GM18502 (cell line): ENCODE data around the gene OMP.

Experiments used
- ATAC-seq: cut with Tn5 transposase; IDR thresholded peaks from one replicate; pipeline ENCODE4 v1.9.1; 2021; ENCODE audit warnings: mild to moderate bottlenecking; ENCODE audit not compliant: unreplicated experiment, poor library complexity

The OMP gene

DNA sequence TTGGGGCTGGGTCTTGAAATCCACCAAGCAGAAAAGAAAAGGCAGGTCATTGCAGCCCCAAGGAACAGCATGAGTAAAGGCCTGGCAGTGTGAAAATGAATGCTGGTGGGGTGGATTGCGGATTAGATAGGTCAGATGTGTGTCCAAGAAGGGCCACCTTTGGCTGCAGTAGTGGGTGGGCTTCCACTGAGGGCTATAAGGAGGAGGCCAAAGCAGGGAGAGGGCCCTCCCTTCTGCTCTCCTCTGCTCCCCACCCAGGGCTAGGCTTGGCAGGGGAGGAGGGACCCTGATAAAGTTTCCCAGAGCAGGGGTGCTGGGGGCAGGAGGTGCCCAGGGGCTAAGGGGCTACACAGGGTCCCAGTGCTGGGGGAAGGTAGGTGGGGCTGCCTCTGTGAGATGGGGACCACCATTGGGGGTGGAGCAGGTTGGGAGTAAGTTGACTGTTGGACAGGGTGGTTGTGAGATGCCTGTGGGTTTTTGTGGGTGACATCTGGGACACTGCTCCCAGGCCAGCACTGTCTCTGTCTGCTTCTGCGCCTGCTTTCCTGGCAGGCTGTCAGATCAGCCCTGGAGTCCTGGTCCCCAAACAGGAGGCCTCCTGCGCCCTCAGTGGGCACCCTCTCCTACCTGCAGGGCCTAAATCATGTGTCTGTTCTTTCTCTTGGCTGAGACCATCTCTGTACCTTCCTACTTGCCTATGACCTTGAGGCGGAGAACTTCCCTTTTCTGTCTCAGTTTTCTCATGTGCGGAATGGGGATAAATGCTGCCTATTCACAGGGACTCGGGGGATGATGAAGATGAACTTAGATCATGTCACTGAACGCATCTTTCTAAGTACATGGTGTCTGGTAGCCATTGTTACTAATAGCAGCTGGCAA is 33.9 kb upstream of the OMP start:
- ATAC-seq = no peak

DNA sequence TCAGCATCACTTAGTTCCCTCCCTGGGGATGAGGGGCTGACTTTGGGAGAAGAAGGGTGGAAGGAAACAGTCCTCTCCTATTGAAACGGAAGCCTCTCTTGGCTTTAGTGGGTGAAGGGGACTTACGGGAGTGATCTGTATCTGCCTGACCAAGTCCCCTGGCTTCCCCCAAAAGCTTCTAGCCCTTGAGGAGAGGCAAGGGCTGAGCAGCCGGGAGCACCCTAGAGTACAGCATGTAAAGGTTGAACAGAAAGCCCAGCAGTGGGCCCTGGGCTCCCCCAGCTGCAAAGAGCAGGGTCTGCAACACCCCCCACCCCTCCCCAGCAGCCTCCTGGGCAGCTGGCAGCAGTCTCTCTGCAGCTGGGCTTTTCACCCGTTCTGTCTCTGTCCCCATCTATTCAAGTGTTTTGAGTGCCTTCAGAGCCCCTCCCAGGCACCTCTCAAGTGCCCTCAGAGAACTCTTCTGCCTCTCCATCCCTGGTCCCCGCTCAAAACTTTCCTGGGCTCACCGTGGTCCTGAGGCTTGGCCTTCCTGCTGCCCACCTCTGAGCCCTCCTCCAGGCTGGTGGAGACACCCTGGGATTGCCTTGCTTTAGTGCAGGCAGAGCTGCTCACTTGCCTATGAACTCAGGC is 33.2 kb upstream of the OMP start:
- ATAC-seq = no peak

DNA sequence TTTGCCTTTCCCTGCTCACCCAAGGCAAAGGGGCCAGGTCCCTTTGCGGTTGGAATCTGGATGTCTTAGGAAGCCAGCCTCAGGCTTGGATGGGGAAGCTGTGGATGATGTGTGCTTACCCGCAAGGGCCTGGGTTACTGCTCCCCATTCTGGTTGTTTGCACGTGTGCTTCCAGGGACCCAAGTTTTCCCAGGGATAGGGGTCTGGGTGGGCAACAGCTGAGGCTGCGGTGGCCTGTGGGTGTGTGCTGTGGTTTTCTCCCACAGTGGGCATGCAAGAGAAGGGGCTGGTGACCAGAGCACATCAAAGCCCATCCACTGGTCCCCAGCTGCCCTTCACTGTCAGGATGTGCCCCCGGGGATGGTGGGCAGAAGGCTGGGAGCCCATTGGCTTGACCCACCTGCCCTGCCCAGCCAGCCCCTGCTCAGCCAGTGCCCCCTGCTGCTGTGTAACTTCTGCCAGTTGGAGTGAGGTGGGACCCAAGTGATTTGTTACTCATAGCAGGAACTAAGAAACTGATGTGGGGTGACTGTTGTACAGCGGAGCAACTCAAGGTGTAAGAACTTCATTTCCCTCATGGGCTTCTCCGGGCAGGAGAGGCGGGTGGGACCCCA is 32.6 kb upstream of the OMP start:
- ATAC-seq = no peak

DNA sequence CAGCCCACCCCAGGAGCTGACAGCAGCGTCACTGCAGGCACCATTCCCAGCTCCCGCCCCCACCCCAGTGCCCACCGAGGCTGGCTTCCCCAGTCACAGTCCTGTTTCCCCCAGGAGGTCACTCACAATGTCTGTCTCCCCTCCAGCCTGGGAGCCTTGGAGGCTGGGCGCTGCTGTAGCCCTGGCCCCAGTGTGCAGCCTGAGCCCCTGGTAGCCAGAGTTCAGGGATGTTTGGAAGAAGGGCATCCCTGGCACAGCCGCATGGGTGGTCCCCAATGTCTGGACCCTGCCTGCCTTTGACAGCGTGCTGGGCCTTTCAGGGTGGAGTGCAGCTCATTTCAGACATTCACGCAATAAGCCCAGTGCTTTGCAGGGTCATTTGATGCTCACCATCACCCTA is 31.6 kb upstream of the OMP start:
- ATAC-seq = no peak

DNA sequence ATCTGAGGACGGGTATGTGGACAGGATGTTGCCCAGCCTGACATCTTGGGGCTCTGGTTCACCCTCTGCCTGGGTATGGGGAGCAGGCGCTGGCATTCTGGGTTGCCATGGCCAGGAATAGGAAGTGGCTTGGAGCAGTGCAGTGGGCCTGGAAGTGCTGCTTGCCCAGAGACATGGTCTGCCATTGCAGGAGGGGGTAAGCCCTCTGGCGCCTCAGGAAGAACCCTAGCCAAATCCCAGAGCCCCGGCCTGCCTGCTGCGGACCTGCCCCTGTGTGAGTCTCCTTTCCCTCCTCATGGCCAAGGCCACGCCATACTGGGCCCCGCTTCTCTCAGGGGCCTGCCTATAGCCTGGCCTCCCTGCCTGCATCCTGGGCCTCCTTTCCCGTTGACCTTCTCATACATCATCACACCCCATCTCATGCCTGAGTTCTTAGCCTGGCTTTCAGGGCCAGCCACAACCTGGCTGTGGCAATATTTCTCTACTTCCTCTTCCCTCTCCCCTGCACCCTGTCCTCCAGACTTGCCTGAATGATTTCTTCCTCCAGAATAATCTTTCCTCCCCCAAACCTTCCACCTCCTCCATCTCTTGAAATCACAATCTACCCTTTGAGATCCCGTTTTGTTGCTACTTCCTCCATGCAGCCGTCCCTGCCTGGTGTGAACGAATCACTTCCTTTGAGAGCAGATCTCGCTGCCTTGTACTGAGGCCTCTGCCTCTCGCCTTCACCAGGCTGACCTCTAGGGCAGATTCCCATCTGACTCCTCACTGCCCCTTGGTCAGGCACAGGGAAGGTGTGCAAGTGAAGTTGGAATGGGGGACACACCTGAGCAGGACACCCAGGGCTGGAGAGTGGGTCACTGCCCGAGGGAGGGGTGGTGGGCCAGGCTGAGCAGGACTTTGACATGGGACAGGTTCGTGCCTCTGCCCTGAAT is 30.7 kb upstream of the OMP start:
- no peak for ATAC-seq

DNA sequence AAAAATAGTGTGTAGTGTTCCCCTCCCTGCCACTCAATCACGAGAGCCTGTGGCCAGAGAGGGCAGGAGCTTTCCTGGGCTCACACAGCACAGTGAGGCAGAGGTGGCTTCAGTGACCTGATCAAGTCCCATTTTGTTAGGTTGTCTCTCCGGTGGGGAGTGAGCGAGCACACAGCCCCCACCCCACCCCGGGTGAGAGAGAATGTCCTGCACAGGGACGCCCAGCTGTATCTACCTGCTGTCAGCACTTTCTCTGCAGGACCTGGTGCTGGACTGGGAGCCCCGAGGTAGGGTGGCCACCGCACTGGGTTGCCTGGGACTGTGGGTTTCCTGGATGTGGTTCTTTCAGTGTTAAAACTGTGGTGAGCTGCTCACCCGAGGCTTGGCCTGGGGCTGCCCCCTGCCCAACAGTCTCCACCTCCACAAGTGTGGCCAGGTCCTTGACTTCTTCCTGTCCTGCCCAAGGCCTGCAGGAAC is 29.8 kb upstream of the OMP start:
- ATAC-seq = no peak

DNA sequence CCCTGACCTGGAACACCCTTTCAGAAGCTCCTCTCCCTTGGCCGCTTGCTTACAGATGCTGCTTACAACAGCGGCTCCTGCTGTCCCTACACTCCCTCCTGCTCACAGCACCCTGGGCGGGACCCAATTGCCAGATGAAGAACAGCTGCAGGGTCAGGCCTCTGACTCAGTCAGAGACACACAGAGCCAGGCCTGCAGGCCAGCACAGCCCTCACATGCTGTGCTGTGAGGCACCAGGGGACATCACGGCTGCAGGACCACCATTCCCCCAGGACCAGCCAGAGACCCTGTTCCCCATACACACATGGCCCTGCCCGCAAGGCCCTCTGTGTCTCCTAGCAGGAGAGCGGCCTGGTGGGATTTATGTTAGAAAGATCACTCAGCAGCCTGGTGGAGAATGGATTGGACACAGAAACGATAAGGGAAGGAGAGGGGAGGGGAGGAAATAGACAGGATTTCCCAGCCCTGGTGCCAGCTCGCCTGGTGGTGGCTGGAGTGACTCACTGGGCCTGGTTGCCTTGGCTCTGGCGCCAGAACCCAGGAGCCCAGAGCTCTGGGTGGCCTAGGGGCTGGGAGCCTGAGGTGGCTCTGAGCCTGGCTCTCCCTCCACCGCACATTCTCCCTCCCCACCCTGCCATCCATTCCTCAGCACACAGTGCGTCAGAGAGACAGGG is 29.2 kb upstream of the OMP start:
- ATAC-seq = no peak

DNA sequence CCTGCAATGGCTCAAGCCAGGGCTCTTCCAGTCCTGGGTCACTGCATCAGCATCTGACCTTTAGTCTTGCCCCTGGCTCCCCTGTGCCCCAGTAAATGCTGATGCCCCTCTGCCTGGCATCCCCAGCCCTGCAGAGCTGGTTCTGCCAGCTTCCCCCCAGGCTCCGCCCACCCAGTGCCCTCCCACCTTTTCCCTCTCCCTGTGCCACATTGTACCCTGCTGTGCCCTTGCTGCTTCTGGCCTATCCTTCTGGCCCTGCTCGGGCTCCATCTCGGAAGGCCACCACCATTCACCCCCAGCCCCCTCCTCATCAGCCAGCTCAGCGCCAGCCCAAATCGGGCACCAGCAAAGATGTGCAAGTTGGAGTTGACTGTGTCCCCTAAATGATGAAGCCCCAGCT is 28.4 kb upstream of the OMP start:
- ATAC-seq = no peak

DNA sequence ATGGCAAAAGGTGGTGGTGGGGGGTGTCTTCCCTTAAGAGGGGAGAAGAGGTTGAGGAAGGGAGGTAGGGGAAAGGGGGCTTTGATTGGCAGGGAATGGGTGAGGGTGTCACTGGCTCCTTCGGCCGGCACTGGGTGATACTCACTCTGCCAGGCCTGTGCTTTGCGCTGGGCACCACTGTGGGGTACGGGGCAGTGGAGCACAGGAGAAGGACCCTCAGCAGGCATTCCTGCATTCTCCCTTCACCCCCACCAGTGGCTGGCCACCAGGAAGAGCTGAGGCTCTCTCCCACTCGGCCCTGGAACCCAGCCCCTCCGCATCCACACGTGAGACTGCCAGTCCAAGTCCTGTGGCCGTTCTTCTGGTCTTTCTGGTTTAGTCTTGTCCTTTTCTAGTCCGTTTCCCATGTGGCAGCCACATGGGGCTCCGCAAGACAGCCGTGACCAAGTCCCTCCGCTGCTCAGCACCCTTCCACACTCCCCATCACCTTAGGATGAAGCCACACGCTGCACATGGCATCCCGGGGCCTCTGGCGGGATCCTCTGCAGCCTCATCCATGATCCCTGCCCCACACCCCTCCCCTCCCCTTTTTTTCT is 27.9 kb upstream of the OMP start:
- no peak for ATAC-seq

DNA sequence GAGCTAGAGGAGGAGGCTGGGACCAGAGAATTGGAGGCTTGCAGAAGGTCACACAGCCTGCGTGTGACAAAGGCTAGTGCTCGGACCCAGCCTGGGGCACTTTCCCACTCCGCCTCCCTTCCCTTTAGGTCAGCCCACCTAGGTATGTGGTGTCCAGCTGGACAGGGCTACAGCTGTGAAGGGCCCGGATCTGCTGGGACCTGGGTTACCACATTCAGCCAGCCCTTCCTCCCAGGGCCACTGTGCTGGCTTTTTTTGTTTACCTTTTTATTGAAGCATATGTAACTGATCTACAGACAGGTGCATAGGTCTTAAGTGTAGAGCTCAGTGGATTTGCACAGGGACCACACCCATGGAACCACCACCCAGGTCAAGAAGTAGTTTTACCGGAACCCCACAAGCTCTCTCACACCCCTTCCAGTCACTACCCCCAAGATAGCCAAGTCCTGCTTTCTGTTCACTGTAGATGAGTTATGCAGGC is 27.2 kb upstream of the OMP start:
- no peak for ATAC-seq

DNA sequence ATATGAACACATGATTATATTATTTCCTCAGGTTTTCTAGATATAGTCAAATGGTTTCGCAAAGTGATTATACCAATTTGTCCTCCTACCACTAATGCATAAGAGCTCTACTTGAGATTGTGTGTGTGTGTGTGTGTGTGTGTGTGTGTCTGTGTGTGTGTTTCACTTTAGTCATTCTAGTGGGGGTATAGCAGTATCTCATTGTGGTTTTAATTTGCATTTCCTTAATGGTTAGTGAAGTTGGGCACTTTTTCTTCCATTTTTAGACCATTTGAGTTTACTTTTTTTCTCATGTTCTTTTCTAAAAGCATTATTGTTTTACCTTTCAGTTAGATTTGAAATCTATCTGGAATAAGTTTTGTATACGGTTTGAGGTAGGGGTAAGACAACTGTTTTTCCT is 23.0 kb upstream of the OMP start:
- ATAC-seq = no peak

DNA sequence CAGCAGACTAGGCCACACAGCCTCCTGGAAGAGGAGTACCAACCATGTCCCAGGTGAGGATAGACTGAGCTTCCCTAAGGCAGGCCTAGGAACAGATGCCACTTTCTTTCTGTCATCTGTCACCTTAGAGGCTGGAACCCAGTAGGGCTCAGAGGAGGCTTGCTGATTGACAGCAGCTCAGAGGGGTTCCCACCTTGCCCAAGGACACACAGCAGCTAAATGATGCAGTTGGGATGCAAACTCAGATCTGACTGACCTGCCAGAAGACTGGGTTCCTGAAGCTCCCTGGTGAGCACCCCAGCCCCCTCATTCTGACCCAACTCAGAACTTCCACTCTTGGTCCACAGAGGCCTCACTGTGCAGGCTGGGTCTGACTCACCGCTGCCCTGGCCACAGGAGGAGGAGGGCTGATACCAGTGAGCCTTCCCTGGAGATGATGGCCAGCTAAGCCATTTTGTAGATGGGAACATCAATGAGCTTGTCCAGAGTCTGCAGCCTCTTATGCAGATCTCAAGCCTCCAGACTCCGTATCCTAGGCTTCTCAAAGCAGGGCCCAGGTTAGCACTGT is 21.9 kb upstream of the OMP start:
- no peak for ATAC-seq

DNA sequence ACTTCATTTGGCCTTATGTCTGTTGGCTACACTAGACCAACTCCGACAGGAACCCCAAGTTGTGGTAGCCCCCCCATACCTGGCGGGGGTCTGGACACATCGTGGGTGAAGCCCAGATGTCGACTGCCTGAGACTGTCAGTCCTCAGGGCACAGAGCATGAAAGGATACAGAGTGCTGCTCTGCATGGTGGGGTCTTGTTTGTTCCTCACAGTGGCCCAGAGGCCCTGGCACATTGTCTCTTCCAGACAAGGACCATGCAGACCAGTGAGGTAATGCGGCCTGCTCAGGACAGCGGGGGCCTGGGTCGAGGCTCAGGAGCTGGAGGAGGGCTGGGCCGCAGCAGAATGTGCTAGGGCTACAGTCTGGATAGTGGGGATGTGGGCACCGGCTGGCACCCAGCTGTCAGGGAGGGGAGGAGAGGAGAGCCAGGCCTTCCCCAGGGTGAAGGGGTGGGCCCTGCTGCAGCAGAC is 21.2 kb upstream of the OMP start:
- no peak for ATAC-seq

DNA sequence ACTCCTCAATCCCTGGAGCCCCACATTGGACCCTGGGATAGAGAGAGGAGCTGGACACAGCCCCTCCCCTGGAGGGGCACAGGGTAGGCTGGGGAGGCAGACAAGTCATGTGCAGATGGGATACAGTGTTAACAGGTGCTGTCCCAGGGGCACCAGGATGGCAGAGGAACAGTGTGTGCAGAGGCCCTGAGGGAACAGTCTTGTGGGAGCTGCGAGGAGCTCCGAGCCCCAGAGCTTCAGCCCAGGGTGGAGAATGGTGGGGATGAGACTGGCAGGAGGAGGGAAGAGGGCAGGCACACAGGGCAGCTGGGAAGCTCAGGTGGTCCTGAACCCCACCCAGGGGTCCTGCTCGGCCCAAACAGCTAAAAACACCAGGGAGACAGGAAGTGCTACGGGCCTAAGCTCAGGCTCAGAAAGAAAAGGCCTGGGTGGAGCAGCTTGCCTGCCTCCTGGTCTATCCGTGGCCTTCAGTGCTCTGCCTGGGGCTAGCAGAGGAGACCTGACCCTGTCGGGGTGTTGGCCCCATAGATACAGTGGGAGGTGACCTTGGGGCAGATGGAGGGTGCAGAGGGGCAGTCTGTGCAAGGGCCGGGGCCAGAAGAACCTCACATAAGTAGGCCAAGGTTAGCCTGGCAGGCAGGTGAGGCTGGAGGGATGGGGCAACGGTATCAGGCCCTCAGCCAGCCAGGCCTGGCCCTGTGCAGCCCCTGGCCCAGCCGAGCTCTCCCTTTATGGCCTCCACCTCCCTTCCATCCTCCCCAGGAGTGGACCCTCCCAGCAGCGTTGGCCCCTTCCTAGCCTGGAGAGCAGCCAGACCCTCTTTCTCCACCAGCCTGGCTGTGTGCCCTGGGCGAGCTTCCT is 20.4 kb upstream of the OMP start:
- no peak for ATAC-seq

DNA sequence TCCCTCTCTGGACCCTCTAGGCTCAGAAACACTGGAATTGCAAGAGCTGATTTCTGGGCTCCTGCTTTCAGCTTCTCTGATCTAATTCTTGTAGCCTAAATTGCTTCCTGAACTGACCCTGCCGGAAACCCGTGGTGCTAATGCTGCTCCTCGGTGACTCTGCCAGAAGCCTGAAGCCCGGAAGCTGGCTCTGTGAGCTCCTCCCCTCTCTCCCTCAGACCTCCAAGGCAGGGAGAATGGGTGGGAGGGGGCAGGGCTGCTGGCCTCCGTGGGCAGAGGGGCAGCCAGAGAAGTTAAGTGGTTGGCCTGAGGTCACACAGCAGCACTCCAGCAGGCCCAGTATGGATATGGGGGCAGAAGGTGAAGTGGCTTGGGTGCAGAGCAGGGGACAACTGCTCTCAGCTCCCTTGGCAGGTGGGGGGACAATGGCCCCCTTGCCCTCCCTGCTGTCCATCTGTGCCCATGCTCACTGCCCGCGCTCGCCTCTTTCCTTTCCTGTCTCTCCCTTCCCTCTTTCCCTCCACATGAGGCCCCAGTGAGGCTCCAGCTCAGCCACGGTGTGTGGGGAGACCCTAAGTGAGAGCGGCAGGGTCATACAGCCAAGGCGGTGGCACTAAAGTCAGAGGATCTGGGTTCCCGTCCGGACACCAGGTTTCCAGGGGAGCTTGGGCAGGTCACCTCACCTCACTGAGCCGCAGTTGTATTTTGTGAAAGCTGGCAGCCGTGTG is 19.6 kb upstream of the OMP start:
- no peak for ATAC-seq

DNA sequence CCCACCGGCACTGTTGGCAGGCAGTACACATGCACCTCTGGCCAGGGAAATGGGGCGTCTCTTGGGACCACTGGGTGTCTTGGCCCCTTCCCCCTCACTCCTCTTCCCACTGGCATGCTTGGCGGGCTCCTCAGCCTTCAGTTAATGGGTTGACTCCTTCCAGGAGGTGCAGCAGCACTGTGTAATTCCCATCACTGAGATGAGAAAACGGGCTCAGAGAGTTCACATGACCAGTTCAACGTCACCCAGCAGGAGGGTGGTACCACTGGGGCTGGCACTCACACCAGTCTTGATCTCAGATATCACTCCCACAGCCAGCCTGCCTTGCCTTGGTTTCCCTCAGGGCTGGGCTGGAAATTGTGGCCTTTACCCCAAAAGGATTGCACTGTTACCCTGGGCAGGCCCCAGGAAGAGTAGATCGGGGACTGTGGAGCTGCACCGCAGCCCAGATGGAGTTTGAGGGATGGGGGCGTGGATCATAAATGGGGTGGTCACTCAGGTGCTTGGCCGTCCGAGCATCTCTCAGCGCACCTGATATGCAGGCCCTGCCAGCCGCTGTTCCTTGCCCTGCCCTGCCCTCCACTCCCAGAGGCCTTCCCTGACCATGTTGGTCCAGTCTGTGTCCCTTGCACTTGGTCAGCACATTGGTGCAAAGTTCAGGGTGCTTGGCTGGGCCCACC is 18.9 kb upstream of the OMP start:
- no peak for ATAC-seq
